Measurements from ENCODE around the gene EARS2. TPM values are rescaled to one million over a fixed set of nuclear protein-coding genes. Genes with fewer than 3 reads are reported as not detected.

EARS2 gene
- total RNA-seq, 1 donor from 2014 or later, result 21.1 TPM

GRCh38 chr16:23566724-23567123, 9.6 kb upstream of the EARS2 start:
- Histone ChIP-seq H3K4me3 (no peak overlapping the region), H3K9me3 (replicated peaks) (no peaks in the 10 kb centered on the region), H3K27me3 (ENCODE audit: low read depth) (no peaks in the 10 kb centered on the region), H3K27ac (replicated peaks) (no peak overlapping the region), H3K36me3 (peaks cover 99% of the 10 kb centered on the region), H3K4me1 (peaks cover 29% of the 10 kb centered on the region)
- intact Hi-C loops (cut with micrococcal nuclease), result no loop called here
- no peak for DNase-seq
- no peak for TF ChIP-seq CTCF (IDR thresholded peaks at IDR 0.05; ENCODE audit: borderline replicate concordance)

- TF ChIP-seq CTCF (IDR thresholded peaks at IDR 0.05; ENCODE audit: borderline replicate concordance), result no peak
- H3K36me3 ChIP-seq, result peaks cover 99% of the 10 kb centered on the region
- peaks cover 48% of the 10 kb centered on the region for H3K4me1 ChIP-seq
- DNase-seq, result peak; percentile 62
- no peaks in the 10 kb centered on the region for H3K9me3 ChIP-seq (replicated peaks)
- no peak overlapping the region for H3K4me3 ChIP-seq
- intact Hi-C loops (cut with micrococcal nuclease), result no loop called here
- peak overlapping the region; percentile 87 for H3K27ac ChIP-seq (replicated peaks)
- no peaks in the 10 kb centered on the region for H3K27me3 ChIP-seq (ENCODE audit: low read depth)
Measured at GRCh38 chr16:23564575-23565363, 7.6 kb upstream of the EARS2 start.

- no peak for TF ChIP-seq CTCF (IDR thresholded peaks at IDR 0.05; ENCODE audit: borderline replicate concordance)
- intact Hi-C loops (cut with micrococcal nuclease), result no loop called here
- Histone ChIP-seq H3K27me3 (ENCODE audit: low read depth) (no peaks in the 10 kb centered on the region), H3K27ac (replicated peaks) (no peak overlapping the region), H3K9me3 (replicated peaks) (no peaks in the 10 kb centered on the region), H3K36me3 (peaks cover 91% of the 10 kb centered on the region), H3K4me1 (peaks cover 63% of the 10 kb centered on the region), H3K4me3 (no peak overlapping the region)
- no peak for DNase-seq
Measured at GRCh38 chr16:23563186-23563585, 6.0 kb upstream of the EARS2 start.

GRCh38 chr16:23562505-23562904, 5.4 kb upstream of the EARS2 start:
- H3K9me3 ChIP-seq (replicated peaks), result no peaks in the 10 kb centered on the region
- no peak for DNase-seq
- H3K4me1 ChIP-seq, result peaks cover 70% of the 10 kb centered on the region
- H3K27me3 ChIP-seq (ENCODE audit: low read depth), result no peaks in the 10 kb centered on the region
- intact Hi-C loops (cut with micrococcal nuclease), result no loop called here
- no peak overlapping the region for H3K4me3 ChIP-seq
- peaks cover 85% of the 10 kb centered on the region for H3K36me3 ChIP-seq
- no peak for TF ChIP-seq CTCF (IDR thresholded peaks at IDR 0.05; ENCODE audit: borderline replicate concordance)
- H3K27ac ChIP-seq (replicated peaks), result no peak overlapping the region

- intact Hi-C loops (cut with micrococcal nuclease), result no loop called here
- H3K4me1 ChIP-seq, result peaks cover 75% of the 10 kb centered on the region
- H3K9me3 ChIP-seq (replicated peaks), result no peaks in the 10 kb centered on the region
- TF ChIP-seq CTCF (IDR thresholded peaks at IDR 0.05; ENCODE audit: borderline replicate concordance), result no peak
- H3K27ac ChIP-seq (replicated peaks), result no peak overlapping the region
- no peaks in the 10 kb centered on the region for H3K27me3 ChIP-seq (ENCODE audit: low read depth)
- DNase-seq, result no peak
- H3K4me3 ChIP-seq, result no peak overlapping the region
- H3K36me3 ChIP-seq, result peaks cover 75% of the 10 kb centered on the region
Measured at GRCh38 chr16:23561586-23561985, 4.4 kb upstream of the EARS2 start.

Measured in left ventricle myocardium inferior (tissue), 1 donor.